HG02571 (cell line): ENCODE data around the gene STYXL2.

Experiments
- ATAC-seq: cut with Tn5 transposase; IDR thresholded peaks from one replicate; pipeline ENCODE4 v1.9.1; 2021; ENCODE audit warnings: mild to moderate bottlenecking, moderate library complexity; ENCODE audit not compliant: unreplicated experiment

The STYXL2 gene

GRCh38 chr1:167093846-167094516 lies at the start of gene STYXL2:
STYXL2 (plus strand) TSS chr1:167094075; CDS start chr1:167094850, 775 bp downstream.
- no peak for ATAC-seq

DNA sequence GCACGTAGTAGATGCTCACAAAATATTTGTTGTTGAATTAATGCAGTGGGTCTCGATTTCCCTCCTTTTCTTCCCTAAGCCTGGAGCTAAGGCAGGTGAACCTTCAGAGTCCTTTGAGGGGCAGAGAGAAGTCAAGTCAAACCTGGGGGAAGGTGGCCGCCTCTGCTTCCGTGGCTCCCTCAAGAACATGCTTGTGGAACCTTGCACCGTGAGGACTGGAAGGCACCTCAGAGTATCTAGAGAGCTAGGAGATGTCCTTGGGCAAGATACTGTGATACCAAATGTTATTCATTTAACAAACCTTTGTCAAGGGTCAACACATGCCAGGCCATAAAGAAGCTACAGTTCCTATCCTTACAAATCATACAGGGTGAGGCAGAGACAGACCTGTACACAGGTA lies 42.0 kb upstream of the STYXL2 start:
- ATAC-seq, result no peak

DNA sequence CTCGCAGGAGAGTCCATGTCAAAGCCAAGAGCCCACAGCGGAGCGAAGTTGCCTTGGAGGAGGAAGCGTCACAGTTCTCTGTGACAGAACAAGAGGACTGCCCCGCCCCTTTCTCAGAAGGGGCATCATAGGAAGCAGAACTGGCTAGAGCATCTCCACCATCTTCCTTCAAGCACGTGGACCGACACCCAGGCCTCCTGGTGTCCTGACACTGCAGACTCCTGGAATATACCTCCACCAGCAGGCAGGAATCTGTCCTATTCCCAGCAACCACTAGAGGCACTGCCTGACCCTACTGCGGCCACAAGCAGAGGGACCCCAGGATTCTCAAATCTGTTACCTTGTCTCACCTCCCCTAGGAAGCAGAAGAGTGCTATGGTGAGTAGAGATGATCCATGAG lies 41.5 kb upstream of the STYXL2 start:
- ATAC-seq, result no peak

DNA sequence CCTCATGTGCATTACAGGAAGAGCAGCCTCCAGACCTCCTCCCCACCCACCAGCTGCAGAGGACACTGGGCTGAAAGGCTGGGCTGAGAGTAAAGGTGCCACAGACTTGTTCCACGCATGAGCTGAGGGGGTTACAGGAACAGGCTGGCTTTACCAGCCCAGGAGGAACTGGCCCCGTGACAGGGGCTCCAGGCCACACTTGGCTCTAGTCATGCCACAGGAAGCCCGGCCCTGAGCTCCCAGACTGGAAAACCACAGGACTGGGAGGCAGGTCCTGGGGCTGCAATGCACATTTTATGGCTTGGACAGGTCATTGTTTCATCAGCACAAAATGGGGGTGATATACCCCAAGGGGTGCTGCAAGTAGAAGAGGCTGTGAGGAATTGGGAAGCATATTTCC lies 39.3 kb upstream of the STYXL2 start:
- no peak for ATAC-seq

- ATAC-seq, result no peak
Measured at GRCh38 chr1:167054946-167055630, 38.8 kb upstream of the STYXL2 start.

- ATAC-seq, result no peak
Measured at GRCh38 chr1:167056529-167057231, 37.2 kb upstream of the STYXL2 start.

- no peak for ATAC-seq
Measured at GRCh38 chr1:167057241-167057688, 36.6 kb upstream of the STYXL2 start.

DNA sequence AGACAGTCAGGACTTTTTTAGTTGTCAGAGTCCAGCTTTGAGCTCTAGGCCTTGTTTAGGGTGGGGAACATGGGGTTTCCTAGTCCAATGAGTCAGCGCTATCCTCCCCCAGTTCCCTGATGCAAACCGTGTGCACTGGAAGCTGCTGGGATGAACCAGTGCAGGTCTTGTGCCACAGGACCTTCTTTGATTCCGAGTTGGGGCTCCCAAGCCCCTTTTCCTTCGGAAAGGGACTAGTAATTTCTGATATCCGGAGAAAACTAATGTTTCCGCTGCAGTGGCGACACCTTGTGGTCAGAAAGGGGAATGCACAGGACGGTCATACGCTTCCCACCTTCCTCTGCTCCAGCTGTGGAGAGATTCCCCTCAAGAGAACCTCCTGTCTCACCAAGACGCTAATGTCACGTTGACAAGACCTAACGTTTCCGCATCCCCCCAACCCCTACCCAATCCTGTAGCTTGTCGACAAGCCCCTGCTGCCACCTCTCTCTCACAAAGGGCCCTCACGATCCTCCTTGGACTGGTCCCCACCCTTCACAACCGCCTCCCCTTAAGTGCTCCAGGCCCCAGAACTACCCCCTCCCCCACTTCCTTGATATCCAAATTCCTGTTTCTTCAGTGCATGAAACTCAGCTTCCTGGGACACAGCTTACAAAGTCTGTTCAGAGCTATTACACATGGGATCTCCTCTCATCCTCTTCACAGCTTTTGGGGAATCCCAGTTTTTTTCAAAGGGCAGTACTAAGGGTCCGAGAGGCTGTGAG lies 34.6 kb upstream of the STYXL2 start:
- no peak for ATAC-seq

GRCh38 chr1:167059809-167060107 lies 34.1 kb upstream of the STYXL2 start:
- no peak for ATAC-seq

- ATAC-seq, result no peak
Measured at GRCh38 chr1:167060141-167061072, 33.5 kb upstream of the STYXL2 start.

DNA sequence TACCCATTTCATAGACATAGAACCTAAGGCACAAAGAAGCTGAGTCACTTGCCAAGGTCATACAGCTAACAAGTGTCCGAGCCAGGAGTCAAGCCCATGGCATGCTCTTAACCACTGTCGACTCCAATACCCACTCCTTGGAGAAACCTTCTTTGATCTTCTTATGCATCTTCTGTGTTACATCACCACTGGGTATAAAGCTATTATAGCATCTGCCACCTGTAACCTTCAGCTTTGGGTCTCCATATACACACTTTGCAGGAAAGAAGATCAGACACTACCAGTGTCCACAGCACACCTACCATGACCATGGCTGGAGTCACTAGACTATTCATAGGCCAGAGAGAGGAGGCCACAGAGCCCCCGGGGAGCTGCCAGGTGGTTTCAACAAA lies 32.8 kb upstream of the STYXL2 start:
- no peak for ATAC-seq

GRCh38 chr1:167064621-167065020 lies 29.3 kb upstream of the STYXL2 start:
- ATAC-seq, result no peak

DNA sequence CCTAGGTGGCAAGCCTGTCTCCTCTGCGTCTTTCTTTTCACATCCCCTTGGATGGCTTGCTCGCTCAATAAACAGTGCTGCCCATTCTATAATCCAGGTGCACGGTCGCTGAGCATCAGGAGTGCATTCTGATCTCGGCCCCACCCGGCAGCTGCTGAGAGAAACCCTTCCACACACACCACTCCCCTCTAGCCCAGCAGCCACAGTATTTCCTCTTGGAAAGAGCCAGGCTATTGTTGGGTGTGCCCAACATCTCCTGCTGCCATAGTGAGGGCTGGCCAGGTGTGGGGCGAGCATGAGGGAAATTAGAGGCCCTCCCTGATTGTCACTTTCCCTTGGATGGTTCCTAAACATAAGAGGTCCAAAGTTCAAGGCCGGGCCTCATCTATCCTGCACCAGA lies 28.4 kb upstream of the STYXL2 start:
- ATAC-seq, result no peak

DNA sequence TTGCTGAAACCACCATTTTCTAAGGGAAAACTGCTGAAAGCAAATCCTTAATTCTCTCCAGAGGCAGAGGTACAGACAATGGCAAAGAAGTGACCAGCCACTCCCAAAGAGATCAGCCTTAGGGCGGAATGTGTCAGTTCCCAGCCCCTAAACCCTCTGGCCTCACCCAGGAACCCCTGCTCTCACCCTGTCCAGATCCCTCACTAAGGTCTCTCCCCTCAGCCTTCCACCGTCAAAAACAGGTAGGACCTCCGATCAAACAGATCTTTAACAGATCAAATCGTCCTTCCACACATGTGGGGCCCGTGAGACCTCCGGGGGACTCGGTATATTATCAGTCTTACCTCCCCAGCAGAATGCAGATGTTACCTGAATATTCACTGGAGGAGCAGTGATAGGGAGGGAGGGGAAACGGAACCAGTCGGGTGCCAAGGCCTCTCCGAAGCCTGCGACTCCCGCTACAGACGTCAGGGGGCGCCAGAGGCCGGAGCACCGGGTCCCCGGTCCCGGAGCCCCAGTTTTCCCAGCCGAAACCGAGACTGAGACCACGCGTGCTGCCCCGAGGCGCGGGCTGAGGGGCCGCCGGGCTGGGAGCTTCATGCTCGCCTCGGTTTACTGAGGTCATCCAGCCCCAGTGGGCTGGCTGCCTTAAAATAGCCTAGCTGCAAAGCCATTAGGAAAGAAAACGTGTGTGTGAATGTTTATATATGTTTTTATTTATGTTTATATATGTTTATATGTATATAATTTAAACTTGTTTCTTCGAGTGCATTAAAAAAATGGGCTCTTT lies 27.3 kb upstream of the STYXL2 start:
- ATAC-seq, result peak; percentile 78

DNA sequence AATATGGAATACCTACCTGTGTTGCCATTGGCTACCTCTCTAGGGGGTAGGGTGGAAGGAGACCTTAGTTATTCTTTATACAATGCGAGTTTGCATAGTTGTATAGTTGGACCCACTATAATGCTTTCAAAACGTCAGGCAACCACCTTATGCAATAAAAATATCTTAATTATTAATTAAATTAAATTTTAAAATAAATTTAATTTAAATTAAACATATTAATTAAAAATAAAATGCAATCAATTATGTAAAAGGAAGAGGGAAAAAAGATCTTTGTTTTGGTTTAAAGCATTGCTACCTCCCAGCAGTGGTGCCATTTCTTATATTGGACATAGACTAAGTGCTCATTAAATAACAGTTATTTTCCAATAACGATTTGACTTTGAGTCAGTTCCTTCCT lies 26.0 kb upstream of the STYXL2 start:
- no peak for ATAC-seq

DNA sequence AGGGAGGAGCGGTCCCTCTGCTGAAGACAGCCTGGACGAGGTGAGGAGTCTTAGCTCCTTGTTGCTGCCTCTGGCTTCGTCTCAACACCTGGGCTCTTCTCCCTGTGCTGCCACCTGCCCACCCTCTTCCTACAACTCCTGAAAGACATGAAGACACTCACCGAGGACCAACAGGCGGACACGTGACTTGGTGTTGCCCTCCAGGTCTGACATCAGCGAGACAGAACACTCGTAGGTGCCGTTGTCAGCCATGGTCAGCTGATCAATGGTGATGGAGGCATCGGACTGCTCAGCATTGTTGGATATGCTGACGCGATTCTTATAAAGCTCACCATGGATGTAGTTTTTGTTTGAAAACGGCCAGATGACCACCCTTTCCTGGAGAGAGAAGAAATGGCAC lies 25.1 kb upstream of the STYXL2 start:
- no peak for ATAC-seq

DNA sequence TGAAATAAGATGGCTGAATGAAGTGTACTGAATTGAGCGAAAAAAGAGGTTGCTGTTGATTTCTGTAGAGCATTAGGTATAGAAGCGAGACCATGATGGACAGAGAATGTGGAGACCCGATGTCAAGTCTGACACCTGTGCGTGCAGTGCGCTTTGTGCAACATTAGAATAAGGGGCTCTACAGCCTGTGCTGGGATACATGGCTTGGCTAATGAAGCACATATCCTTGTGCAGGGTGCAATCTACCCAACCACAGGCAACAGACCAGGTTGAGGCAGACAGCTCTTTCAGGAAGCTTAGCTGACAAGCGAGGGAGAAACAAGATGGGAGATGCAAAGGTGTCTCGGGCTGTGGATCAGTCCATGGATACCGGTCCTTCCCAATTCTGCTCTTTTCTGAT lies 22.6 kb upstream of the STYXL2 start:
- ATAC-seq, result no peak

- no peak for ATAC-seq
Measured at GRCh38 chr1:167076136-167076710, 17.7 kb upstream of the STYXL2 start.

- no peak for ATAC-seq
Measured at GRCh38 chr1:167077128-167077867, 16.6 kb upstream of the STYXL2 start.
